ENCODE measurements around the gene AHR. TPM values are rescaled to one million over a fixed set of nuclear protein-coding genes. Genes with fewer than 3 reads are reported as not detected.
A peak's percentile ranks its signal among the peaks of the same experiment; 100 is the strongest.

The AHR gene
- total and polyA plus RNA-seq, 2 donors (not counting 3 experiments of a cell fraction or from before 2014, with no cell fraction given), result 4.8 to 31.8 TPM

DNA sequence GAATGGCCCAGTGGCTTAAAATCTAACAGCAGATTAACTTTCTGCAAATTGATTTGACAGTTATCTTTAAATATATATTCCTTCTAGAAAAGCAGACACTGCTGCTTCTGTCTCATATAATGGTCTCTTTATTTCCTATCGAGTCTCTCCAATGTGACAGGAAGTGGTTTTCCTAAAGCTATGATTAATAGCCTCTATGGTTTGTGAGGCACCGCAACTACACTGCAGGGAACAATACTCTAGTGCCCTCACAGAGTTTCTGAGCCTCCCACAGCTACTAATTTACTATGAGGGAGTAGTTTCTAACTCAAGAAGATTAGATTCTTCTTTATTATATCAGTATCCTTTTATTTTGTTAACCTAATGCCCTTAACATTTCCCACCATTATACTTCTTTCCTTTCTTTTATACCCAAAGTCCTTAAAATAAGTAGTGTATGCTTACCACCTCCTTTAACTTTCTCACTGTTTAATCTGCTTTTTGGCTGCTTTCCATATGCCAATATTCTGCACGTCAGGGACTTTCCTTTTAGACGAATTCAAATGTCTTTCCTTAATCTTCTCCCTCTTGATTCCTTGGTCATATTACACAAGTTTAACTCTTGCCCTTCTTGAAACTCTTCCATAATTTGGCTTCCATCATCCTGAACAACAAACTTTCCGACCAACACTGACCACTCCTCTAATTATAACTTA lies 23.8 kb upstream of the AHR start:
- TF ChIP-seq, protein P1, sequence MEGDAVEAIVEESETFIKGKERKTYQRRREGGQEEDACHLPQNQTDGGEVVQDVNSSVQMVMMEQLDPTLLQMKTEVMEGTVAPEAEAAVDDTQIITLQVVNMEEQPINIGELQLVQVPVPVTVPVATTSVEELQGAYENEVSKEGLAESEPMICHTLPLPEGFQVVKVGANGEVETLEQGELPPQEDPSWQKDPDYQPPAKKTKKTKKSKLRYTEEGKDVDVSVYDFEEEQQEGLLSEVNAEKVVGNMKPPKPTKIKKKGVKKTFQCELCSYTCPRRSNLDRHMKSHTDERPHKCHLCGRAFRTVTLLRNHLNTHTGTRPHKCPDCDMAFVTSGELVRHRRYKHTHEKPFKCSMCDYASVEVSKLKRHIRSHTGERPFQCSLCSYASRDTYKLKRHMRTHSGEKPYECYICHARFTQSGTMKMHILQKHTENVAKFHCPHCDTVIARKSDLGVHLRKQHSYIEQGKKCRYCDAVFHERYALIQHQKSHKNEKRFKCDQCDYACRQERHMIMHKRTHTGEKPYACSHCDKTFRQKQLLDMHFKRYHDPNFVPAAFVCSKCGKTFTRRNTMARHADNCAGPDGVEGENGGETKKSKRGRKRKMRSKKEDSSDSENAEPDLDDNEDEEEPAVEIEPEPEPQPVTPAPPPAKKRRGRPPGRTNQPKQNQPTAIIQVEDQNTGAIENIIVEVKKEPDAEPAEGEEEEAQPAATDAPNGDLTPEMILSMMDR (IDR thresholded peaks at IDR 0.05; ENCODE audit: extremely low read depth in 1 of 2, insufficient read depth in 1 of 2, low read depth in 1 of 2, low read length in 2 of 2), result no peak
- no peak for TF ChIP-seq EZH2 (IDR thresholded peaks at IDR 0.05; ENCODE audit: borderline replicate concordance, low read depth, low read length, severe bottlenecking)
- no peak for TF ChIP-seq POLR2AphosphoS5 (IDR thresholded peaks at IDR 0.05; ENCODE audit: insufficient read depth, low read depth, low read length)
- no peak for TF ChIP-seq MYC (IDR thresholded peaks at IDR 0.05; ENCODE audit: low read depth, low read length)
- no peak for TF ChIP-seq GATA2 (IDR thresholded peaks at IDR 0.05; ENCODE audit: insufficient read depth, insufficient read length, low read depth, low read length)
- no peak for TF ChIP-seq POLR2A (IDR thresholded peaks at IDR 0.05; ENCODE audit: low read depth, low read length)
- TF ChIP-seq JUN (IDR thresholded peaks at IDR 0.05; ENCODE audit: borderline replicate concordance, insufficient read depth, insufficient read length, low read depth), result no peak
- no peak for TF ChIP-seq FOS (IDR thresholded peaks at IDR 0.05; ENCODE audit: borderline replicate concordance, insufficient read depth, low read length)
- TF ChIP-seq, protein P2, sequence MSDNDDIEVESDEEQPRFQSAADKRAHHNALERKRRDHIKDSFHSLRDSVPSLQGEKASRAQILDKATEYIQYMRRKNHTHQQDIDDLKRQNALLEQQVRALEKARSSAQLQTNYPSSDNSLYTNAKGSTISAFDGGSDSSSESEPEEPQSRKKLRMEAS (IDR thresholded peaks at IDR 0.05; ENCODE audit: insufficient read depth, insufficient read length), result no peak
- DNase-seq (ENCODE audit: low read depth, low spot score) (peak; percentile 79), FAIRE-seq (peak; percentile 71)
- Histone ChIP-seq H3K27me3 (ENCODE audit: control insufficient read depth in 2 of 2, insufficient read depth in 2 of 2, low read length in 2 of 2) (no peaks in the 10 kb centered on the region), H3K9me1 (replicated peaks; ENCODE audit: control insufficient read depth, extremely low read depth, insufficient read depth, low read length) (no peaks in the 10 kb centered on the region), H3K9ac (replicated peaks; ENCODE audit: extremely low read depth, insufficient read depth, low read length) (no peak overlapping the region), H3K4me1 (ENCODE audit: control insufficient read depth, extremely low read depth, insufficient read depth, low read length) (peaks cover 15% of the 10 kb centered on the region), H3K36me3 (ENCODE audit: control insufficient read depth in 2 of 2, extremely low read depth in 1 of 2, insufficient read depth in 2 of 2, low read length in 2 of 2) (no peaks in the 10 kb centered on the region), H3K4me2 (ENCODE audit: insufficient read depth, low read length) (peak overlapping the region; percentile 72), H3K4me3 (replicated peaks in 1 of 3; ENCODE audit: insufficient read depth in 1 of 3, low read depth in 1 of 3, low read length in 3 of 3) (no peak overlapping the region), H4K20me1 (replicated peaks; ENCODE audit: control insufficient read depth, extremely low read depth, insufficient read depth, low read length) (no peaks in the 10 kb centered on the region), H3K79me2 (ENCODE audit: control insufficient read depth, insufficient read depth, low read length) (no peaks in the 10 kb centered on the region), H3K27ac (ENCODE audit: insufficient read depth, low read depth, low read length) (peak overlapping the region; percentile 8), H2AFZ (ENCODE audit: low read depth, low read length) (peak overlapping the region; percentile 19), H3K9me3 (replicated peaks; ENCODE audit: control insufficient read depth, insufficient read depth, low read length) (peaks cover 2% of the 10 kb centered on the region)
- POLR2A ChIA-PET, result no interaction called here
- intact Hi-C loops (cut with micrococcal nuclease) (no loop called here), dilution Hi-C loops (cut with MboI; ENCODE audit: extremely low pct_ligation_motif_present, low sequenced_read_pairs) (no loop called here)
- BruUV-seq (replicated peaks), result no TSS peak
- CTCF ChIA-PET, result interaction anchor here (1.0 to 1.7 kb wide), 3 partner anchors 8 to 28 kb away, joined by 3 to 6 read pairs (median 5); no protein-coding TSS in a partner anchor

Measured in endothelial cell of umbilical vein (primary cell).